GM23338 (cell line): ENCODE results near the gene S100A3. TPM values are rescaled to one million over a fixed set of nuclear protein-coding genes. Genes with fewer than 3 reads are reported as not detected.

Source experiments
- ATAC-seq: fragments of 200-7000 bp; cut with Tn5 transposase; 3 replicates; pipeline ENCODE4 v1.9.1; 2020
- DNase-seq: peaks from one replicate; pipeline ENCODE4 v3.0.0-alpha.2; 2015; ENCODE audit warnings: low spot score
- H2AFZ ChIP-seq: fragments of 200-600 bp; sonication (generic); 2 replicates; pipeline ENCODE4 v1.8.0; 2016; ENCODE audit warnings: antibody characterized with exemption, mild to moderate bottlenecking, moderate library complexity
- H3F3A ChIP-seq: fragments of 200-600 bp; sonication (generic); replicated peaks from 2 replicates; pipeline ENCODE4 v1.8.0; 2017; ENCODE audit warnings: antibody characterized with exemption, mixed run types, low read depth
- H3K27ac ChIP-seq: fragments of 200-600 bp; sonication (generic); 2 replicates; pipeline ENCODE4 v1.6.1; 2016; ENCODE audit warnings: low read depth
- H3K27me3 ChIP-seq: fragments of 200-600 bp; sonication (generic); 2 replicates; pipeline ENCODE4 v1.8.0; 2016; ENCODE audit warnings: mild to moderate bottlenecking, mixed run types, moderate library complexity; ENCODE audit not compliant: insufficient read depth
- H3K36me3 ChIP-seq: fragments of 200-600 bp; sonication (generic); 2 replicates; pipeline ENCODE4 v1.8.0; 2016; ENCODE audit warnings: mild to moderate bottlenecking; ENCODE audit not compliant: insufficient read depth
- H3K4me1 ChIP-seq: fragments of 200-600 bp; sonication (generic); 2 replicates; pipeline ENCODE4 v1.8.0; 2016; ENCODE audit warnings: mild to moderate bottlenecking, moderate library complexity; ENCODE audit not compliant: insufficient read depth
- H3K4me2 ChIP-seq: fragments of 200-600 bp; sonication (generic); 2 replicates; pipeline ENCODE4 v1.7.1; 2017; ENCODE audit warnings: mixed run types
- H3K4me3 ChIP-seq: fragments of 200-600 bp; sonication (generic); 2 replicates; pipeline ENCODE4 v1.6.1; 2016; ENCODE audit warnings: mixed run types
- H3K79me2 ChIP-seq: fragments of 200-600 bp; sonication (generic); replicated peaks from 2 replicates; pipeline ENCODE4 v1.8.0; 2017; ENCODE audit warnings: mild to moderate bottlenecking; ENCODE audit not compliant: insufficient read depth
- H3K9me2 ChIP-seq: fragments of 200-600 bp; sonication (generic); 2 replicates; pipeline ENCODE4 v1.8.0; 2017; ENCODE audit not compliant: insufficient read depth
- H4K20me1 ChIP-seq: fragments of 200-600 bp; sonication (generic); replicated peaks from 2 replicates; pipeline ENCODE4 v1.8.0; 2017; ENCODE audit warnings: mild to moderate bottlenecking; ENCODE audit not compliant: insufficient read depth
- H3K27ac Mint-ChIP-seq: 2 replicates; pipeline ENCODE4 v1.8.0; 2020; ENCODE audit warnings: inconsistent platforms, mild to moderate bottlenecking, moderate library complexity, mixed read lengths
- H3K27me3 Mint-ChIP-seq: 3 replicates; pipeline ENCODE4 v1.8.0; 2022; ENCODE audit warnings: low read depth, mild to moderate bottlenecking, moderate library complexity, mixed read lengths, inconsistent platforms; ENCODE audit not compliant: insufficient read depth, poor library complexity
- H3K36me3 Mint-ChIP-seq: 3 replicates; pipeline ENCODE4 v1.8.0; 2021; ENCODE audit warnings: low read depth, mild to moderate bottlenecking, inconsistent platforms, moderate library complexity, mixed read lengths
- H3K4me1 Mint-ChIP-seq: 3 replicates; pipeline ENCODE4 v1.8.0; 2020; ENCODE audit warnings: mild to moderate bottlenecking, inconsistent platforms, mixed read lengths
- H3K4me3 Mint-ChIP-seq: 3 replicates; pipeline ENCODE4 v1.8.0; 2021; ENCODE audit warnings: moderate library complexity, mild to moderate bottlenecking, inconsistent platforms, mixed read lengths
- H3K9me3 Mint-ChIP-seq: 3 replicates; pipeline ENCODE4 v1.8.0; 2020; ENCODE audit warnings: moderate library complexity, mild to moderate bottlenecking, inconsistent platforms, mixed read lengths
- EZH2 ChIP-seq: fragments of 200-600 bp; sonication (generic); IDR thresholded peaks from one replicate; pipeline ENCODE4 v1.8.0; 2017; ENCODE audit warnings: antibody characterized with exemption, mild to moderate bottlenecking, low read depth; ENCODE audit not compliant: unreplicated experiment
- EZH2phosphoT487 ChIP-seq: fragments of 200-600 bp; sonication (generic); IDR thresholded peaks from one replicate; pipeline ENCODE4 v1.8.1; 2018; ENCODE audit warnings: antibody characterized with exemption; ENCODE audit not compliant: unreplicated experiment
- NANOG ChIP-seq: IDR thresholded peaks from 2 replicates; pipeline ENCODE4 v1.6.1; 2016; ENCODE audit warnings: antibody characterized with exemption, borderline replicate concordance
- ZNF331 ChIP-seq: fragments of 250-450 bp; sonication (Bioruptor Pico); IDR thresholded peaks from 2 replicates; pipeline ENCODE4 v1.5.0; 2020; ENCODE audit warnings: low read depth, mild to moderate bottlenecking, moderate library complexity
- ZNF462 ChIP-seq: fragments of 250-450 bp; sonication (Bioruptor Pico); IDR thresholded peaks from 2 replicates; pipeline ENCODE4 v1.5.0; 2020; ENCODE audit warnings: mild to moderate bottlenecking, moderate library complexity
- polyA plus RNA-seq: library from polyadenylated mRNA; unstranded; fragments of >200 nt; fragmentation: Nextera tagmentation; extraction: Ambion mirVana; gene quantifications from 2 replicates; pipeline ENCODE4 v1.2.1, GENCODE V29; 2016
- total RNA-seq: library from RNA; depleted of rRNA; stranded (reverse); fragments of >200 nt; shearing (Covaris generic); gene quantifications from 2 replicates; pipeline ENCODE4 v1.2.3, GENCODE V29; 2014
- TF ChIP-seq, protein P1 (sequence below), 2 experiments: fragments of 200-600 bp in 1 of 2; sonication (generic) in 1 of 2; conservative IDR thresholded peaks; 2 replicates each; pipeline versions ENCODE4 v1.5.1 to v1.6.1; 2016 to 2017; ENCODE audit warnings: antibody characterized with exemption in 2 of 2, low read depth in 2 of 2, mild to moderate bottlenecking in 2 of 2, moderate library complexity in 1 of 2

The S100A3 gene
- total and polyA plus RNA-seq, 2 experiments from 2014 or later: not detected

DNA sequence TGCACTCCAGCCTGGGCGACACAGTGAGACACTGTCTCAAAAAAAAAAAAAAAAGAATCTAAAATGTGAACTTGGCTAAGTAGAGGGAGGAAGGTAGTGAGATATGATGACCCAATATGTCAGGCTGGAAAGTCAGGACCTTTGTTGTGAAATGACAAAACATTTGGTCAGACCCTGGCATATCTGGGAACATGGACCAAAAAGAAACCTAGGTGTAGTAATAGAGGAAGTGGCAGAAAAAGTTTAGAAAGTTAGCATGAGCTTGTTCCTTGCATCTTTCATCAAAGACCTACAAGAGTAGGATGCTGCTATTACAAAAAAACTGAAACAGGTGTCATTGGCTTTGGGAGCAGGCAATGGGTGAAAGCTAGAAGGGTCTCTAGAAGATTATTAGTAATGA is 7.3 kb upstream of the S100A3 start (continued):
- TF ChIP-seq ZNF462 (CRISPR knock-in tag): no peak

- ATAC-seq: no peak
- no peak overlapping the region for H3K27ac Mint-ChIP-seq
- Histone ChIP-seq H2AFZ (no peak overlapping the region), H3F3A (no peaks in the 10 kb centered on the region), H3K27me3 (no peaks in the 10 kb centered on the region), H3K9me2 (no peaks in the 10 kb centered on the region), H3K4me3 (no peak overlapping the region), H3K36me3 (no peaks in the 10 kb centered on the region), H3K4me1 (no peaks in the 10 kb centered on the region), H3K27ac (no peak overlapping the region), H3K79me2 (no peaks in the 10 kb centered on the region), H3K4me2 (no peak overlapping the region), H4K20me1 (no peaks in the 10 kb centered on the region)
- H3K4me1 Mint-ChIP-seq: peaks cover 22% of the 10 kb centered on the region
- H3K36me3 Mint-ChIP-seq: no peaks in the 10 kb centered on the region
- H3K4me3 Mint-ChIP-seq: no peak overlapping the region
- H3K9me3 Mint-ChIP-seq: no peaks in the 10 kb centered on the region
- peaks cover 14% of the 10 kb centered on the region for H3K27me3 Mint-ChIP-seq
- DNase-seq: no peak
- TF ChIP-seq EZH2phosphoT487 (no peak), EZH2 (no peak), ZNF331 (CRISPR knock-in tag) (no peak), NANOG (no peak), ZNF462 (CRISPR knock-in tag) (no peak)
- TF ChIP-seq, protein P1, sequence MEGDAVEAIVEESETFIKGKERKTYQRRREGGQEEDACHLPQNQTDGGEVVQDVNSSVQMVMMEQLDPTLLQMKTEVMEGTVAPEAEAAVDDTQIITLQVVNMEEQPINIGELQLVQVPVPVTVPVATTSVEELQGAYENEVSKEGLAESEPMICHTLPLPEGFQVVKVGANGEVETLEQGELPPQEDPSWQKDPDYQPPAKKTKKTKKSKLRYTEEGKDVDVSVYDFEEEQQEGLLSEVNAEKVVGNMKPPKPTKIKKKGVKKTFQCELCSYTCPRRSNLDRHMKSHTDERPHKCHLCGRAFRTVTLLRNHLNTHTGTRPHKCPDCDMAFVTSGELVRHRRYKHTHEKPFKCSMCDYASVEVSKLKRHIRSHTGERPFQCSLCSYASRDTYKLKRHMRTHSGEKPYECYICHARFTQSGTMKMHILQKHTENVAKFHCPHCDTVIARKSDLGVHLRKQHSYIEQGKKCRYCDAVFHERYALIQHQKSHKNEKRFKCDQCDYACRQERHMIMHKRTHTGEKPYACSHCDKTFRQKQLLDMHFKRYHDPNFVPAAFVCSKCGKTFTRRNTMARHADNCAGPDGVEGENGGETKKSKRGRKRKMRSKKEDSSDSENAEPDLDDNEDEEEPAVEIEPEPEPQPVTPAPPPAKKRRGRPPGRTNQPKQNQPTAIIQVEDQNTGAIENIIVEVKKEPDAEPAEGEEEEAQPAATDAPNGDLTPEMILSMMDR (conservative IDR thresholded peaks at IDR 0.05; ENCODE audit: low read depth in 2 of 2): no peak
These were observed 4.9 kb upstream of the S100A3 start for GRCh38 chr1:153553830-153554541.
